Omental fat pad (tissue), 4 donors: Measurements from ENCODE around the gene TMEM132C. TPM values are rescaled to one million over a fixed set of nuclear protein-coding genes. Genes with fewer than 3 reads are reported as not detected.
"Not testable (repeated sequence)": the region's sequence is repeated elsewhere in the genome, so short reads cannot be mapped to it uniquely, and the experiment has no call there.

Experiments
- ATAC-seq: fragments of 150-250 bp; one replicate; pipeline ENCODE4 v1.9.1; 2016; ENCODE audit warnings: mild to moderate bottlenecking, moderate library complexity; ENCODE audit not compliant: low FRiP score
- DNase-seq: peaks from one replicate; pipeline ENCODE4 v3.0.0-alpha.2; 2019; ENCODE audit warnings: low spot score
- CTCF ChIP-seq, 3 donors: fragments of 450-650 bp; IDR thresholded peaks; one replicate each; pipeline ENCODE4 v1.5.1; 2016 to 2017; ENCODE audit warnings: antibody characterized with exemption in 3 of 3, mild to moderate bottlenecking in 3 of 3, moderate library complexity in 2 of 3
- total RNA-seq, 4 donors: library from RNA; depleted of rRNA; stranded (reverse); fragments of >200 nt; gene quantifications; one replicate each; pipeline ENCODE4 v1.1.0, GENCODE V29; 2016

The TMEM132C gene
- total RNA-seq, 4 donors from 2014 or later, result 15.6 to 109 (median 44.9) TPM

- DNase-seq, result no peak
- no peak for TF ChIP-seq CTCF (IDR thresholded peaks at IDR 0.05)
- no peak for ATAC-seq
These were observed 216.7 kb downstream of the TMEM132C start for GRCh38 chr12:128483526-128484255.

- DNase-seq, ATAC-seq: not testable (repeated sequence)
These were observed 230.4 kb downstream of the TMEM132C start for GRCh38 chr12:128497376-128497775.

- ATAC-seq (no peak), DNase-seq (no peak)
- TF ChIP-seq CTCF (IDR thresholded peaks at IDR 0.05), result no peak
These were observed 240.5 kb downstream of the TMEM132C start for GRCh38 chr12:128507470-128507869.

- ATAC-seq (no peak), DNase-seq (no peak)
- no peak for TF ChIP-seq CTCF (IDR thresholded peaks at IDR 0.05)
These were observed 242.2 kb downstream of the TMEM132C start for GRCh38 chr12:128509170-128509569.

GRCh38 chr12:128510511-128510910 lies 243.5 kb downstream of the TMEM132C start:
- no peak for ATAC-seq
- no peak for TF ChIP-seq CTCF (IDR thresholded peaks at IDR 0.05)
- no peak for DNase-seq

- DNase-seq (no peak), ATAC-seq (no peak)
- no peak for TF ChIP-seq CTCF (IDR thresholded peaks at IDR 0.05)
These were observed 246.4 kb downstream of the TMEM132C start for GRCh38 chr12:128513331-128513730.

- DNase-seq (no peak), ATAC-seq (no peak)
- no peak for TF ChIP-seq CTCF (IDR thresholded peaks at IDR 0.05)
These were observed 246.9 kb downstream of the TMEM132C start for GRCh38 chr12:128513831-128514230.
